H9 (cell line): ENCODE measurements around the gene TDRKH. TPM values are rescaled to one million over a fixed set of nuclear protein-coding genes. Genes with fewer than 3 reads are reported as not detected.

Experiments
- DNase-seq: peaks from one replicate; pipeline ENCODE4 v3.0.0-alpha.2; 2017
- H2AFZ ChIP-seq: one replicate; pipeline ENCODE4 v1.6.1; 2013; ENCODE audit warnings: mild to moderate bottlenecking, low read length, control low read depth, moderate library complexity
- H2AK5ac ChIP-seq: 2 replicates; pipeline ENCODE4 v1.6.1; 2013; ENCODE audit warnings: low read length, control low read depth, mixed read lengths; ENCODE audit not compliant: insufficient read length
- H2BK120ac ChIP-seq: one replicate; pipeline ENCODE4 v1.6.1; 2013; ENCODE audit warnings: low read depth, mild to moderate bottlenecking, low read length, control low read depth, inconsistent platforms; ENCODE audit not compliant: poor library complexity, severe bottlenecking
- H2BK12ac ChIP-seq: 2 replicates; pipeline ENCODE4 v1.6.1; 2013; ENCODE audit warnings: low read length, control low read depth, mixed read lengths, low read depth; ENCODE audit not compliant: insufficient read length
- H2BK15ac ChIP-seq: 2 replicates; pipeline ENCODE4 v1.6.1; 2013; ENCODE audit warnings: low read depth, low read length, control low read depth
- H2BK20ac ChIP-seq: one replicate; pipeline ENCODE4 v1.6.1; 2013; ENCODE audit warnings: low read depth, mild to moderate bottlenecking, low read length, control low read depth, inconsistent platforms; ENCODE audit not compliant: poor library complexity, severe bottlenecking
- H2BK5ac ChIP-seq: 2 replicates; pipeline ENCODE4 v1.6.1; 2013; ENCODE audit warnings: low read length, control low read depth, mixed read lengths; ENCODE audit not compliant: insufficient read length
- H3K14ac ChIP-seq: 2 replicates; pipeline ENCODE4 v1.6.1; 2013; ENCODE audit warnings: low read length, control low read depth; ENCODE audit not compliant: insufficient read depth
- H3K18ac ChIP-seq: 2 replicates; pipeline ENCODE4 v1.6.1; 2013; ENCODE audit warnings: low read depth, mild to moderate bottlenecking, mixed read lengths, low read length, control low read depth; ENCODE audit not compliant: insufficient read length
- H3K23ac ChIP-seq: 2 replicates; pipeline ENCODE4 v1.6.1; 2013; ENCODE audit warnings: low read length, control low read depth, mixed read lengths, low read depth; ENCODE audit not compliant: insufficient read length
- H3K23me2 ChIP-seq: 2 replicates; pipeline ENCODE4 v1.6.1; 2013; ENCODE audit warnings: low read depth, mild to moderate bottlenecking, mixed read lengths, low read length, control low read depth; ENCODE audit not compliant: insufficient read length, poor library complexity, severe bottlenecking
- H3K27ac ChIP-seq: 2 replicates; pipeline ENCODE4 v1.5.1; 2013; ENCODE audit warnings: low read length, control low read depth, mixed read lengths, low read depth; ENCODE audit not compliant: insufficient read length
- H3K27me3 ChIP-seq: 2 replicates; pipeline ENCODE4 v1.6.1; 2013; ENCODE audit warnings: low read length, control low read depth, inconsistent platforms; ENCODE audit not compliant: insufficient read depth
- H3K4ac ChIP-seq: 2 replicates; pipeline ENCODE4 v1.6.1; 2013; ENCODE audit warnings: low read depth, mild to moderate bottlenecking, control low read depth, inconsistent platforms, low read length, moderate library complexity
- H3K4me1 ChIP-seq: 2 replicates; pipeline ENCODE4 v1.6.1; 2013; ENCODE audit warnings: low read length, control low read depth, inconsistent platforms; ENCODE audit not compliant: insufficient read depth
- H3K4me2 ChIP-seq: 2 replicates; pipeline ENCODE4 v1.6.1; 2013; ENCODE audit warnings: low read length, control low read depth, mixed read lengths; ENCODE audit not compliant: insufficient read length, insufficient read depth
- H3K56ac ChIP-seq: 2 replicates; pipeline ENCODE4 v1.6.1; 2013; ENCODE audit warnings: low read depth, mild to moderate bottlenecking, mixed read lengths, low read length, control low read depth; ENCODE audit not compliant: insufficient read length
- H3K79me1 ChIP-seq: 2 replicates; pipeline ENCODE4 v1.6.1; 2013; ENCODE audit warnings: low read depth, mild to moderate bottlenecking, moderate library complexity, low read length, control low read depth, inconsistent platforms; ENCODE audit not compliant: insufficient read depth, poor library complexity, severe bottlenecking
- H3K79me2 ChIP-seq: 2 replicates; pipeline ENCODE4 v1.6.1; 2013; ENCODE audit warnings: low read length, control low read depth, inconsistent platforms; ENCODE audit not compliant: insufficient read depth
- H3K9ac ChIP-seq: 2 replicates; pipeline ENCODE4 v1.6.1; 2013; ENCODE audit warnings: low read length, control low read depth, mixed read lengths; ENCODE audit not compliant: insufficient read length; ENCODE audit errors: extremely low read depth
- H3K9me3 ChIP-seq: one replicate; pipeline ENCODE4 v1.6.1; 2013; ENCODE audit warnings: low read depth, low read length, inconsistent platforms; ENCODE audit not compliant: control insufficient read depth
- H3T11ph ChIP-seq: one replicate; pipeline ENCODE4 v1.6.1; 2013; ENCODE audit warnings: mild to moderate bottlenecking, low read length, control low read depth, inconsistent platforms
- H4K20me1 ChIP-seq: one replicate; pipeline ENCODE4 v1.6.1; 2013; ENCODE audit not compliant: control insufficient read depth, insufficient read length, insufficient read depth
- H4K5ac ChIP-seq: 2 replicates; pipeline ENCODE4 v1.6.1; 2013; ENCODE audit warnings: low read depth, mild to moderate bottlenecking, mixed read lengths, low read length, control low read depth; ENCODE audit not compliant: insufficient read length
- H4K8ac ChIP-seq: replicated peaks from 2 replicates; pipeline ENCODE4 v1.6.1; 2013; ENCODE audit warnings: low read length, control low read depth, mixed read lengths, low read depth; ENCODE audit not compliant: insufficient read length
- H4K91ac ChIP-seq: 2 replicates; pipeline ENCODE4 v1.6.1; 2013; ENCODE audit warnings: low read depth, mild to moderate bottlenecking, moderate library complexity, mixed read lengths, low read length, control low read depth; ENCODE audit not compliant: insufficient read length
- H3K27ac Mint-ChIP-seq, 3 experiments: 2 replicates in 2 of 3; 3 replicates in 1 of 3; pipeline ENCODE4 v1.8.0; 2020 to 2021; ENCODE audit warnings: mixed read lengths in 3 of 3, mild to moderate bottlenecking in 1 of 3, moderate library complexity in 1 of 3
- H3K27me3 Mint-ChIP-seq: 2 replicates; pipeline ENCODE4 v1.8.0; 2021; ENCODE audit warnings: low read depth, mild to moderate bottlenecking, moderate library complexity, mixed read lengths
- H3K36me3 Mint-ChIP-seq, 3 experiments: 2 replicates in 2 of 3; 3 replicates in 1 of 3; pipeline ENCODE4 v1.8.0; 2020 to 2021; ENCODE audit warnings: low read depth in 3 of 3, mixed read lengths in 3 of 3; ENCODE audit not compliant: insufficient read depth in 1 of 3
- H3K4me1 Mint-ChIP-seq, 2 experiments: 2 replicates each; pipeline ENCODE4 v1.8.0; 2020; ENCODE audit warnings: mixed read lengths in 2 of 2
- H3K4me3 Mint-ChIP-seq, 2 experiments: 2 replicates in 1 of 2; 3 replicates in 1 of 2; pipeline ENCODE4 v1.8.0; 2020 to 2021; ENCODE audit warnings: mild to moderate bottlenecking in 2 of 2, mixed read lengths in 2 of 2, moderate library complexity in 1 of 2
- H3K9me3 Mint-ChIP-seq, 2 experiments: 2 replicates in 1 of 2; 3 replicates in 1 of 2; pipeline ENCODE4 v1.8.0; 2020; ENCODE audit warnings: mild to moderate bottlenecking in 2 of 2, mixed read lengths in 2 of 2, moderate library complexity in 1 of 2
- CTCF ChIP-seq: fragments of 200-600 bp; sonication (generic); conservative IDR thresholded peaks from 3 replicates; pipeline ENCODE4 v1.8.0; 2021; ENCODE audit warnings: antibody characterized with exemption, mild to moderate bottlenecking
- WGBS: extraction: QIAGEN DNeasy Blood & Tissue Kit; methylation state at CpG from one replicate; pipeline ENCODE4 v1.1.7; 2013; ENCODE audit warnings: missing lambda C conversion rate, low lambda C conversion rate, mixed read lengths; ENCODE audit not compliant: insufficient read length; ENCODE audit errors: extremely low coverage; 5-methylcytosine and 5-hydroxymethylcytosine counted together
- total RNA-seq: library from RNA; stranded (reverse); gene quantifications from 2 replicates; pipeline ENCODE4 v1.2.1, GENCODE V29; 2021

The TDRKH gene
- total RNA-seq, 1 experiment from 2014 or later: 24.0 TPM

DNA sequence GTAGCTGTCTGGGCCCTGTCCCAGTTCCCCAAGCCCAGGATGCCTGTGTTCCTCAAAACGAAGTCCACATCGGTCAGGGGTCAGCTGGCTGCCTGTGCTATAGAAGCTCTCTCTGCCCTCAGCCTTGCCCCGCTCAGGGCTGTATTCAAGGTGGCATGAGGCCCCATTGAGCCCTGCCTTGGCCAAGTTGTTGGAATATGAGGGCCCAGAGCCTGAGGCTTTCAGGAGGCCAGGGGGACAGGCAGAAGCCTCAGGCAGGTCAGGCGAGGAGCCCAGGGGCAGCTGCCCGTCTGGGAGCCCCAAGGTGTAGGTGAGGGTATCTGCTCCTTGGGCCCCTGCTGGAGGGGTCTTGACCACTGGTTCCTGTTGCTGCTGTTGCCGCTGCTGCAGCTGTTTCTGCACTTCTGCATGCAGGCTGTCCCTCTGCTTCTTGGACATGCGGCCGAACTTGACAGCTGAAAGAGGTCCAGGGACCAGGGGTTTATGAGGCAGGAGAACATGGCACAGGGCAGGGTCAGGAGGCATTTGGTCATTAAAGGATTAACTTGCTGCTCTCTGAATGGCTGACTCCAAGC lies 24.8 kb upstream of the TDRKH start:
- no peak overlapping the region for H3K56ac ChIP-seq
- no peak overlapping the region for H4K5ac ChIP-seq
- no peak overlapping the region for H3K4me3 Mint-ChIP-seq
- no peak overlapping the region for H3K4ac ChIP-seq
- H3K14ac ChIP-seq: no peak overlapping the region; the same call in 1 of the 2 replicates
- no peaks in the 10 kb centered on the region for H3K27me3 ChIP-seq
- no peaks in the 10 kb centered on the region for H3K9me3 ChIP-seq
- no peaks in the 10 kb centered on the region for H3K36me3 Mint-ChIP-seq
- no peak overlapping the region; a peak in 1 of 7 replicates for H3K27ac Mint-ChIP-seq
- no peak overlapping the region for H3T11ph ChIP-seq
- no peaks in the 10 kb centered on the region for H4K20me1 ChIP-seq
- H2BK15ac ChIP-seq: no peak overlapping the region
- H3K4me1 ChIP-seq: no peaks in the 10 kb centered on the region
- H3K79me2 ChIP-seq: no peaks in the 10 kb centered on the region
- no peak overlapping the region for H4K91ac ChIP-seq
- H4K8ac ChIP-seq: no peak overlapping the region
- no peak overlapping the region for H2AFZ ChIP-seq
- H3K23me2 ChIP-seq: no peaks in the 10 kb centered on the region
- no peak overlapping the region for H2BK12ac ChIP-seq
- no peak overlapping the region for H3K18ac ChIP-seq
- H3K4me1 Mint-ChIP-seq: peaks cover 10 to 16% of the 10 kb centered on the region in 2 experiments
- H2BK5ac ChIP-seq: no peak overlapping the region
- H3K27me3 Mint-ChIP-seq: peaks cover 5% of the 10 kb centered on the region; the same call in 1 of the 2 replicates
- no peak for DNase-seq
- H2BK20ac ChIP-seq: no peak overlapping the region
- no peak for TF ChIP-seq CTCF
- no peak overlapping the region for H3K4me2 ChIP-seq
- no CpG with 5 or more reads among the region's 8 CpGs for WGBS
- H2AK5ac ChIP-seq: no peak overlapping the region
- H3K79me1 ChIP-seq: no peaks in the 10 kb centered on the region
- H3K9ac ChIP-seq: no peak overlapping the region
- no peak overlapping the region for H3K27ac ChIP-seq
- H3K9me3 Mint-ChIP-seq: no peaks in the 10 kb centered on the region
- H2BK120ac ChIP-seq: no peak overlapping the region
- H3K23ac ChIP-seq: no peak overlapping the region
